Natural killer cell (primary cell): ENCODE data around the gene GAMT. TPM values are rescaled to one million over a fixed set of nuclear protein-coding genes. Genes with fewer than 3 reads are reported as not detected.

Experiments used
- ATAC-seq, 3 donors: fragments of 150-1000 bp in 2 of 3; fragments of 200-7000 bp in 1 of 3; cut with Tn5 transposase; 1 replicate in 1 of 3; 2 replicates in 2 of 3; pipeline ENCODE4 v1.10.0; 2021; ENCODE audit warnings: mild to moderate bottlenecking in 2 of 3, moderate library complexity in 2 of 3
- DNase-seq, 2 donors: peaks; one replicate each; pipeline versions ENCODE4 v3.0.0 to v3.0.0-alpha.2; 2013 to 2021; ENCODE audit warnings: mixed read lengths in 1 of 2
- H3K27ac ChIP-seq: one replicate; pipeline ENCODE4 v1.5.1; 2013; ENCODE audit warnings: mild to moderate bottlenecking, low read length
- H3K27me3 ChIP-seq: one replicate; pipeline ENCODE4 v1.6.1; 2013; ENCODE audit warnings: low read length; ENCODE audit not compliant: control insufficient read depth, insufficient read depth
- H3K36me3 ChIP-seq: one replicate; pipeline ENCODE4 v1.6.1; 2013; ENCODE audit warnings: low read length; ENCODE audit not compliant: control insufficient read depth, insufficient read depth
- H3K4me1 ChIP-seq: one replicate; pipeline ENCODE4 v1.6.1; 2013; ENCODE audit warnings: low read length; ENCODE audit not compliant: control insufficient read depth, insufficient read depth
- H3K4me3 ChIP-seq: one replicate; pipeline ENCODE4 v1.5.1; 2013; ENCODE audit warnings: low read length
- H3K9me3 ChIP-seq: one replicate; pipeline ENCODE4 v1.6.1; 2013; ENCODE audit warnings: low read length; ENCODE audit not compliant: control insufficient read depth, insufficient read depth
- H3K27ac Mint-ChIP-seq, 2 donors: one replicate each; pipeline ENCODE4 v1.8.0; 2022; ENCODE audit warnings: mild to moderate bottlenecking in 2 of 2, mixed read lengths in 2 of 2, moderate library complexity in 1 of 2
- H3K27me3 Mint-ChIP-seq, 2 donors: one replicate each; pipeline ENCODE4 v1.8.0; 2022; ENCODE audit warnings: low read depth in 2 of 2, mixed read lengths in 2 of 2
- H3K36me3 Mint-ChIP-seq: one replicate; pipeline ENCODE4 v1.8.0; 2022; ENCODE audit warnings: mixed read lengths
- H3K4me1 Mint-ChIP-seq, 2 donors: one replicate each; pipeline ENCODE4 v1.8.0; 2022; ENCODE audit warnings: mixed read lengths in 2 of 2
- H3K4me3 Mint-ChIP-seq: one replicate; pipeline ENCODE4 v1.8.0; 2022; ENCODE audit warnings: mild to moderate bottlenecking, moderate library complexity, mixed read lengths
- H3K9me3 Mint-ChIP-seq, 2 donors: one replicate each; pipeline ENCODE4 v1.8.0; 2022; ENCODE audit warnings: mixed read lengths in 2 of 2
- WGBS: methylation state at CpG from one replicate; pipeline ENCODE4 v1.1.7; 2013; ENCODE audit warnings: missing lambda C conversion rate; ENCODE audit not compliant: insufficient coverage; 5-methylcytosine and 5-hydroxymethylcytosine counted together
- intact Hi-C: fragments of 100-400 bp; cut with micrococcal nuclease; formaldehyde crosslinking; loops from one replicate; pipeline ENCODE4 v1.14.2; 2022
- total RNA-seq, 4 donors: library from RNA; stranded (reverse); fragments of 120-200 nt in 1 of 4; gene quantifications; one replicate each; pipeline versions ENCODE4 v1.2.3 to v1.2.4, GENCODE V29; 2013 to 2022
- TF ChIP-seq, protein P1 (sequence below): fragments of 200-600 bp; IDR thresholded peaks from one replicate; pipeline ENCODE4 v1.8.0; 2022; ENCODE audit warnings: antibody characterized with exemption

Gene GAMT
- total RNA-seq, 3 donors from 2014 or later (not counting 1 experiment from before 2014, with no cell fraction given), result 5.1 to 7.5 (median 7.1) TPM

DNA sequence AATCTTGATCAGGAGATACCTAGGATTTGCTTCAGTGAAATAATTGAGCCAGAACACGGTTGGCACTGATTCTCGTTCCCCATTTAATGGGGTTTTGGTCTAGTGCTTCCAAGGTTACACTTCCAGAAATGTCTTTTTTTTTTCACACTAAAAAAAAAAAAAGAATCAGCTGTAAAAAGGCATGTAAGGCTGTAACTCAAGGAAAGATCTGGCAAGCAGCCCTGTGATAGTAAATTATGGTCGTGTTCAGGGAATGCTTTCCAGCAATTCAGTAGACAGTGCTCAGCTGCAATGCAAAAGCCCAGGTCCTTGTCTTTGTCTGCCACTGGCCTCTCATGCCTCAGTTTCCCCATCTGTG, 44.9 kb downstream of the GAMT start:
- Histone ChIP-seq H3K27me3 (no peaks in the 10 kb centered on the region), H3K4me3 (no peak overlapping the region), H3K36me3 (peaks cover 26% of the 10 kb centered on the region), H3K9me3 (no peaks in the 10 kb centered on the region), H3K4me1 (peaks cover 19% of the 10 kb centered on the region), H3K27ac (no peak overlapping the region)
- Mint-ChIP-seq H3K9me3 (no peaks in the 10 kb centered on the region), H3K4me1 (peaks cover 13 to 19% of the 10 kb centered on the region in 2 donors), H3K4me3 (peak overlapping the region; percentile 87), H3K36me3 (no peaks in the 10 kb centered on the region), H3K27me3 (no peaks in the 10 kb centered on the region), H3K27ac (no peak overlapping the region)
- ATAC-seq (no peak), DNase-seq (no peak)
- WGBS, result 94% methylated on average over 3 of the region's 3 CpGs
- intact Hi-C loops, result no loop called here
- TF ChIP-seq, protein P1, sequence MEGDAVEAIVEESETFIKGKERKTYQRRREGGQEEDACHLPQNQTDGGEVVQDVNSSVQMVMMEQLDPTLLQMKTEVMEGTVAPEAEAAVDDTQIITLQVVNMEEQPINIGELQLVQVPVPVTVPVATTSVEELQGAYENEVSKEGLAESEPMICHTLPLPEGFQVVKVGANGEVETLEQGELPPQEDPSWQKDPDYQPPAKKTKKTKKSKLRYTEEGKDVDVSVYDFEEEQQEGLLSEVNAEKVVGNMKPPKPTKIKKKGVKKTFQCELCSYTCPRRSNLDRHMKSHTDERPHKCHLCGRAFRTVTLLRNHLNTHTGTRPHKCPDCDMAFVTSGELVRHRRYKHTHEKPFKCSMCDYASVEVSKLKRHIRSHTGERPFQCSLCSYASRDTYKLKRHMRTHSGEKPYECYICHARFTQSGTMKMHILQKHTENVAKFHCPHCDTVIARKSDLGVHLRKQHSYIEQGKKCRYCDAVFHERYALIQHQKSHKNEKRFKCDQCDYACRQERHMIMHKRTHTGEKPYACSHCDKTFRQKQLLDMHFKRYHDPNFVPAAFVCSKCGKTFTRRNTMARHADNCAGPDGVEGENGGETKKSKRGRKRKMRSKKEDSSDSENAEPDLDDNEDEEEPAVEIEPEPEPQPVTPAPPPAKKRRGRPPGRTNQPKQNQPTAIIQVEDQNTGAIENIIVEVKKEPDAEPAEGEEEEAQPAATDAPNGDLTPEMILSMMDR, result no peak

DNA sequence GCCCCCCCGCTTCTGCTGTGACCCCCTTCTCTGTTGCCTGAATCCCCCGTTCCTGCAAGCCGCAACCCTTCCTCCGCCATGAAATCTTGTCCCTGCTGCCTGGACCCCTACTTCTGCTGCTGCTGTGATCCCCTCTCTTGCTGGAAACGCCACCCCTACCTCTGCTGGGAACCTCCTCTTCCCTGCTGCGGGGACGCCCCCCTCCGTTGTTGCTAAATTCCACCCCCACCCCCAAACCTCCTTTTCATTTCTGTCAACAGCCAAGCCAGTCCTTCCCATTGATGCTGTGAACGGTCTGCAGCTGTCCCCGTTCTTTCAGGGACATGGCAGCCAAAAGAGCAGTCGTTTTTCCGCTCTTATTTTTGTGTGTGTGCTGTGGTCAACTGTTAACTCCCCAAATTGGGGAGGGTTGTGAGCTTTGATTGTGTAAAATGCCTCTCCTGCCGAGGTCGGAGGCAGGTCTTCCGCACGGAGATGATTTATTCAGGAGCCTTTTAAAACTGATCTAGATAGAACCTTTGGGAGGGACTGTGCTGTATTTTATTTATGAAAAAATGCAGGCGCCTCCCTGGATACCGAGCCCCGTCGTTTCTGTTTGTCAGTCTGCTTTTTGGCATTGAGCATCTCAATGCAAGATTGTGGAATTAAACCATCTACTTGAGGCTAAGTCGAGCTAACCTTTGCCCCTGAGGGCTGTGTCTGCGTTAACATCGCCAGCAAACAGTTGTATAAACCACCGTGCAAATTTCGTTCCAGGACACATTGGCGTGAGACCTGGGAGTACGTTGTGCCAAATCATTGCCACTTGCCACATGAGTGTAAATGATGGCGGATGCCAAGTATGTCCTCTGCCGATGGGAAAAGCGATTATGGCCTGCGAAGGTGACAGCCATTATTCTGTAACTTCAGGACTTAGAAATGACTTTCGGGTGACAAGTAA, 45.5 kb downstream of the GAMT start:
- peaks cover 13 to 19% of the 10 kb centered on the region in 2 donors for H3K4me1 Mint-ChIP-seq
- Histone ChIP-seq H3K9me3 (no peaks in the 10 kb centered on the region), H3K27me3 (no peaks in the 10 kb centered on the region), H3K27ac (no peak overlapping the region), H3K36me3 (peaks cover 22% of the 10 kb centered on the region), H3K4me3 (peak overlapping the region; percentile 70), H3K4me1 (peaks cover 19% of the 10 kb centered on the region)
- no peaks in the 10 kb centered on the region for H3K27me3 Mint-ChIP-seq
- ATAC-seq, result no peak
- H3K9me3 Mint-ChIP-seq, result no peaks in the 10 kb centered on the region
- intact Hi-C loops, result no loop called here
- peak in 1 of 2 donors; percentile 32 for DNase-seq
- WGBS, result 44% methylated on average over 32 of the region's 32 CpGs
- H3K36me3 Mint-ChIP-seq, result no peaks in the 10 kb centered on the region
- TF ChIP-seq, protein P1, result no peak
- H3K27ac Mint-ChIP-seq, result peak overlapping the region; percentile 73 to 86
- H3K4me3 Mint-ChIP-seq, result peak overlapping the region; percentile 87

DNA sequence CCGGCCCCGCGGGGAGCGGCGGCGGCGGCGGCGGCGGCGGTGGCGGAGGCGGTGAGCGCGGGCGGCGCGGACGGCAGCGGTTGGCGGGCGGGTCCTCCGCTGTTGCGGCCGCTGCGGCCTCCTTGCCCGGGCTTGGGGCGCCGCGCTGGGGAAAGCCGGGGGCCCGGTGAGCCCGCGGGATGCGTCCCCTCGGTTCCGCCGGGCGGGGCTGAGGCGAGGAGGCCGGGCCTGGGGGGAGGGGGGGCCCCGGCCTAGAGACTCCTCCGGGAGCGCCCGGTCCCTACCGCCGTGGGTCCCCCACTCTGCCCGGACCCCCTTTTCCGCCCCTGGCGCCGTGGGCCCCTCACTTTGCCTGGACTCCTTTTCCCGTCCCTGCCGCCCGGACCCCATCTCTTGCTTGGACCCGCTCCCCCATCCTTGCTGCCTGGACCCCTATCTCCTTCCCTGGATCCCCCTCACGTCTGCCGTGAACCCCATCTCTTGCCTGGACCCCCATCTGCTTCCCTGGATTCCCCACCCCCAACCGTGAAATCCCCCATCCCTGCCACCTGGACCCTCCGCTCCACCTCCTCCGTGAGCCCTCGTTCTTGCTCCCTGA, 46.3 kb downstream of the GAMT start:
- H3K4me1 ChIP-seq, result peaks cover 19% of the 10 kb centered on the region
- ATAC-seq (peak; percentile 59 to 71 (median 64)), DNase-seq (no peak)
- H3K9me3 Mint-ChIP-seq, result no peaks in the 10 kb centered on the region
- no peaks in the 10 kb centered on the region for H3K9me3 ChIP-seq
- H3K27me3 Mint-ChIP-seq, result no peaks in the 10 kb centered on the region
- TF ChIP-seq, protein P1, result no peak
- H3K4me3 ChIP-seq, result peak overlapping the region; percentile 70
- H3K27ac ChIP-seq, result no peak overlapping the region
- peak overlapping the region; percentile 73 to 86 for H3K27ac Mint-ChIP-seq
- WGBS, result under 1% methylated on average over 61 of the region's 61 CpGs
- peak overlapping the region; percentile 87 for H3K4me3 Mint-ChIP-seq
- intact Hi-C loops, result no loop called here
- H3K27me3 ChIP-seq, result no peaks in the 10 kb centered on the region
- H3K36me3 Mint-ChIP-seq, result no peaks in the 10 kb centered on the region
- peaks cover 17% of the 10 kb centered on the region for H3K36me3 ChIP-seq
- peaks cover 13 to 19% of the 10 kb centered on the region in 2 donors for H3K4me1 Mint-ChIP-seq
